Measurements from ENCODE around the gene BTBD16.

The BTBD16 gene

GRCh38 chr10:122271076-122271475, at the start of gene BTBD16:
TSS of gene BTBD16 (plus strand) at chr10:122271296. CDS start at chr10:122275082, 3,786 bp downstream.
- H3K27ac Mint-ChIP-seq, result no peak within 1 kb of the TSS
- no peak within 1 kb of the TSS for H3K4me3 Mint-ChIP-seq
- no peaks in the 10 kb centered on the region for H3K9me3 Mint-ChIP-seq
- H3K36me3 Mint-ChIP-seq, result no peaks in the 10 kb centered on the region
- peaks cover 9% of the 10 kb centered on the region for H3K27me3 Mint-ChIP-seq
- H3K4me1 Mint-ChIP-seq, result no peaks in the 10 kb centered on the region

- Mint-ChIP-seq H3K9me3 (no peaks in the 10 kb centered on the region), H3K27me3 (peaks cover 6% of the 10 kb centered on the region), H3K36me3 (no peaks in the 10 kb centered on the region), H3K27ac (no peak overlapping the region), H3K4me1 (no peaks in the 10 kb centered on the region), H3K4me3 (no peak overlapping the region)
Measured at GRCh38 chr10:122221958-122222357, 49.1 kb upstream of the BTBD16 start.

GRCh38 chr10:122222638-122223037, 48.5 kb upstream of the BTBD16 start:
- H3K36me3 Mint-ChIP-seq, result no peaks in the 10 kb centered on the region
- H3K4me3 Mint-ChIP-seq, result no peak overlapping the region
- no peak overlapping the region for H3K27ac Mint-ChIP-seq
- H3K9me3 Mint-ChIP-seq, result no peaks in the 10 kb centered on the region
- peaks cover 6% of the 10 kb centered on the region for H3K27me3 Mint-ChIP-seq
- H3K4me1 Mint-ChIP-seq, result no peaks in the 10 kb centered on the region

- no peaks in the 10 kb centered on the region for H3K36me3 Mint-ChIP-seq
- H3K27me3 Mint-ChIP-seq, result peaks cover 8% of the 10 kb centered on the region
- H3K4me3 Mint-ChIP-seq, result no peak overlapping the region
- H3K4me1 Mint-ChIP-seq, result no peaks in the 10 kb centered on the region
- H3K9me3 Mint-ChIP-seq, result no peaks in the 10 kb centered on the region
- no peak overlapping the region for H3K27ac Mint-ChIP-seq
Measured at GRCh38 chr10:122224159-122224558, 46.9 kb upstream of the BTBD16 start.

GRCh38 chr10:122225330-122225729, 45.8 kb upstream of the BTBD16 start:
- no peak overlapping the region for H3K4me3 Mint-ChIP-seq
- no peak overlapping the region for H3K27ac Mint-ChIP-seq
- H3K27me3 Mint-ChIP-seq, result peaks cover 8% of the 10 kb centered on the region
- no peaks in the 10 kb centered on the region for H3K4me1 Mint-ChIP-seq
- no peaks in the 10 kb centered on the region for H3K9me3 Mint-ChIP-seq
- H3K36me3 Mint-ChIP-seq, result no peaks in the 10 kb centered on the region

GRCh38 chr10:122227754-122228153, 43.3 kb upstream of the BTBD16 start:
- Mint-ChIP-seq H3K27ac (no peak overlapping the region), H3K36me3 (no peaks in the 10 kb centered on the region)

GRCh38 chr10:122229666-122230065, 41.4 kb upstream of the BTBD16 start:
- Mint-ChIP-seq H3K4me1 (no peaks in the 10 kb centered on the region), H3K27me3 (peaks cover 8% of the 10 kb centered on the region), H3K9me3 (no peaks in the 10 kb centered on the region), H3K36me3 (no peaks in the 10 kb centered on the region), H3K4me3 (no peak overlapping the region), H3K27ac (no peak overlapping the region)

More at GRCh38 chr10:122227754-122228153, 43.3 kb upstream of the BTBD16 start:
- no peaks in the 10 kb centered on the region for H3K4me1 Mint-ChIP-seq
- no peak overlapping the region for H3K4me3 Mint-ChIP-seq
- H3K9me3 Mint-ChIP-seq, result no peaks in the 10 kb centered on the region
- peaks cover 8% of the 10 kb centered on the region for H3K27me3 Mint-ChIP-seq

- H3K27ac Mint-ChIP-seq, result no peak overlapping the region
- H3K36me3 Mint-ChIP-seq, result no peaks in the 10 kb centered on the region
- peaks cover 8% of the 10 kb centered on the region for H3K27me3 Mint-ChIP-seq
- no peaks in the 10 kb centered on the region for H3K4me1 Mint-ChIP-seq
- H3K4me3 Mint-ChIP-seq, result no peak overlapping the region
- no peaks in the 10 kb centered on the region for H3K9me3 Mint-ChIP-seq
Measured at GRCh38 chr10:122230222-122230621, 40.9 kb upstream of the BTBD16 start.

- Mint-ChIP-seq H3K27me3 (peaks cover under 1% of the 10 kb centered on the region), H3K27ac (no peak overlapping the region), H3K36me3 (no peaks in the 10 kb centered on the region), H3K4me1 (no peaks in the 10 kb centered on the region), H3K9me3 (no peaks in the 10 kb centered on the region), H3K4me3 (no peak overlapping the region)
Measured at GRCh38 chr10:122232769-122233168, 38.3 kb upstream of the BTBD16 start.

GRCh38 chr10:122233857-122234348, 37.2 kb upstream of the BTBD16 start:
- Mint-ChIP-seq H3K4me3 (no peak overlapping the region), H3K36me3 (no peaks in the 10 kb centered on the region), H3K9me3 (no peaks in the 10 kb centered on the region), H3K27me3 (no peaks in the 10 kb centered on the region), H3K27ac (no peak overlapping the region), H3K4me1 (no peaks in the 10 kb centered on the region)

- Mint-ChIP-seq H3K27ac (no peak overlapping the region), H3K4me3 (no peak overlapping the region), H3K9me3 (no peaks in the 10 kb centered on the region), H3K4me1 (no peaks in the 10 kb centered on the region), H3K27me3 (no peaks in the 10 kb centered on the region), H3K36me3 (no peaks in the 10 kb centered on the region)
Measured at GRCh38 chr10:122234416-122234815, 36.7 kb upstream of the BTBD16 start.

- H3K27me3 Mint-ChIP-seq, result no peaks in the 10 kb centered on the region
- no peaks in the 10 kb centered on the region for H3K4me1 Mint-ChIP-seq
- H3K9me3 Mint-ChIP-seq, result no peaks in the 10 kb centered on the region
- no peak overlapping the region for H3K27ac Mint-ChIP-seq
- H3K4me3 Mint-ChIP-seq, result no peak overlapping the region
- no peaks in the 10 kb centered on the region for H3K36me3 Mint-ChIP-seq
Measured at GRCh38 chr10:122236690-122237306, 34.3 kb upstream of the BTBD16 start.

- Mint-ChIP-seq H3K4me1 (no peaks in the 10 kb centered on the region), H3K27ac (no peak overlapping the region), H3K27me3 (no peaks in the 10 kb centered on the region), H3K36me3 (no peaks in the 10 kb centered on the region), H3K9me3 (no peaks in the 10 kb centered on the region), H3K4me3 (no peak overlapping the region)
Measured at GRCh38 chr10:122237331-122237990, 33.6 kb upstream of the BTBD16 start.

GRCh38 chr10:122239578-122240257, 31.4 kb upstream of the BTBD16 start:
- Mint-ChIP-seq H3K4me1 (no peaks in the 10 kb centered on the region), H3K27me3 (no peaks in the 10 kb centered on the region), H3K36me3 (no peaks in the 10 kb centered on the region), H3K27ac (no peak overlapping the region), H3K9me3 (no peaks in the 10 kb centered on the region), H3K4me3 (no peak overlapping the region)

GRCh38 chr10:122240401-122240800, 30.7 kb upstream of the BTBD16 start:
- H3K27me3 Mint-ChIP-seq, result no peaks in the 10 kb centered on the region
- no peak overlapping the region for H3K27ac Mint-ChIP-seq
- no peaks in the 10 kb centered on the region for H3K36me3 Mint-ChIP-seq
- H3K4me3 Mint-ChIP-seq, result no peak overlapping the region
- no peaks in the 10 kb centered on the region for H3K4me1 Mint-ChIP-seq
- no peaks in the 10 kb centered on the region for H3K9me3 Mint-ChIP-seq

- Mint-ChIP-seq H3K27ac (no peak overlapping the region), H3K36me3 (no peaks in the 10 kb centered on the region), H3K27me3 (no peaks in the 10 kb centered on the region), H3K9me3 (no peaks in the 10 kb centered on the region), H3K4me1 (no peaks in the 10 kb centered on the region), H3K4me3 (no peak overlapping the region)
Measured at GRCh38 chr10:122241836-122242235, 29.3 kb upstream of the BTBD16 start.
